ENCODE measurements around the gene NLK.
"Not testable (repeated sequence)": the region's sequence is repeated elsewhere in the genome, so short reads cannot be mapped to it uniquely, and the experiment has no call there.

GRCh38 chr17:28155405-28155804 is 112.9 kb downstream of the NLK start:
- not testable (repeated sequence) for TF ChIP-seq POLR2A (IDR thresholded peaks at IDR 0.05; ENCODE audit: borderline replicate concordance, extremely low read depth, insufficient read depth, insufficient read length); ZNF274 (IDR thresholded peaks at IDR 0.05; ENCODE audit: low read depth, low read length); TCF7L2 (IDR thresholded peaks at IDR 0.05; ENCODE audit: borderline replicate concordance, extremely low read depth, insufficient read depth, insufficient read length); EZH2 (IDR thresholded peaks at IDR 0.05); MAX (IDR thresholded peaks at IDR 0.05)

Data from HCT116 (cell line).